ENCODE measurements around the gene S100A11.

- TF ChIP-seq POLR2AphosphoS5 (IDR thresholded peaks at IDR 0.05) (no peak), CTCF (IDR thresholded peaks at IDR 0.05) (no peak), POLR2A (IDR thresholded peaks at IDR 0.05) (no peak), EP300 (IDR thresholded peaks at IDR 0.05) (no peak)
Observed at GRCh38 chr1:151984313-151984956, 52.4 kb downstream of the S100A11 start.
